PC-9 (cell line): ENCODE data around the gene GABRB1.

Source experiments
- EZH2 ChIP-seq: fragments of 200-600 bp; sonication (generic); IDR thresholded peaks from 2 replicates; pipeline ENCODE4 v1.8.0; 2017; ENCODE audit warnings: antibody characterized with exemption, low read depth
- TF ChIP-seq, protein P1 (sequence below): fragments of 200-600 bp; sonication (generic); conservative IDR thresholded peaks from 2 replicates; pipeline ENCODE4 v1.6.1; 2017; ENCODE audit warnings: mixed run types, antibody characterized with exemption, mild to moderate bottlenecking, moderate library complexity

DNA sequence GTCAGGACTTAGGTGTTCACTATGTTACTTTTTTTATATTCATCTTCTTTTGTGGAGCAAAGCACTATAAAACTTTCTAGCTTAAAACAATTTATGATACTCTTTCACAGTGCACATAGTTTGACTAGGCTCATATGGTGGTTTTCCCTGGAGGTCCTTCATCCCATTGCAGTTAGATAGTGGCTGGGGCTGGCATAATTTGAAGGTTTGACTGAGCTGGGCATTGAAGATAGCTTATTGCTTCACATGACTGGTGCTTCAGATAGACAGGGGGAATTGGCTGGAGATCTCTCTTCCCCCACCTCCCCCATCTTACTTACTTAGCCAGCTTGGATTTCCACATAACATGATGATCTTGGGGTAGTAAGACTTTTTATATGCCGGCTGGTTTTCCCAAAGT is 31.0 kb upstream of the GABRB1 start:
- TF ChIP-seq, protein P1, sequence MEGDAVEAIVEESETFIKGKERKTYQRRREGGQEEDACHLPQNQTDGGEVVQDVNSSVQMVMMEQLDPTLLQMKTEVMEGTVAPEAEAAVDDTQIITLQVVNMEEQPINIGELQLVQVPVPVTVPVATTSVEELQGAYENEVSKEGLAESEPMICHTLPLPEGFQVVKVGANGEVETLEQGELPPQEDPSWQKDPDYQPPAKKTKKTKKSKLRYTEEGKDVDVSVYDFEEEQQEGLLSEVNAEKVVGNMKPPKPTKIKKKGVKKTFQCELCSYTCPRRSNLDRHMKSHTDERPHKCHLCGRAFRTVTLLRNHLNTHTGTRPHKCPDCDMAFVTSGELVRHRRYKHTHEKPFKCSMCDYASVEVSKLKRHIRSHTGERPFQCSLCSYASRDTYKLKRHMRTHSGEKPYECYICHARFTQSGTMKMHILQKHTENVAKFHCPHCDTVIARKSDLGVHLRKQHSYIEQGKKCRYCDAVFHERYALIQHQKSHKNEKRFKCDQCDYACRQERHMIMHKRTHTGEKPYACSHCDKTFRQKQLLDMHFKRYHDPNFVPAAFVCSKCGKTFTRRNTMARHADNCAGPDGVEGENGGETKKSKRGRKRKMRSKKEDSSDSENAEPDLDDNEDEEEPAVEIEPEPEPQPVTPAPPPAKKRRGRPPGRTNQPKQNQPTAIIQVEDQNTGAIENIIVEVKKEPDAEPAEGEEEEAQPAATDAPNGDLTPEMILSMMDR: no peak
- TF ChIP-seq EZH2: no peak
